Measurements from ENCODE around the gene LDLRAD4.

LDLRAD4 gene

GRCh38 chr18:13412901-13413300 is 194.3 kb downstream of the LDLRAD4 start:
- no peak for TF ChIP-seq CEBPB (IDR thresholded peaks at IDR 0.05)
- TF ChIP-seq USF1 (IDR thresholded peaks at IDR 0.05) = no peak
- TF ChIP-seq TAF1 (IDR thresholded peaks at IDR 0.05; ENCODE audit: low read depth) = no peak
- no peak for TF ChIP-seq REST (IDR thresholded peaks at IDR 0.05; ENCODE audit: low read depth)
- no peak for TF ChIP-seq EP300 (IDR thresholded peaks at IDR 0.05; ENCODE audit: borderline replicate concordance)
- no peak for TF ChIP-seq CREB1 (IDR thresholded peaks at IDR 0.05; ENCODE audit: low read depth)
- no peak for TF ChIP-seq TEAD4 (IDR thresholded peaks at IDR 0.05)
- no peak for TF ChIP-seq MAX (IDR thresholded peaks at IDR 0.05)
- no peak for TF ChIP-seq ZBTB7A (IDR thresholded peaks at IDR 0.05; ENCODE audit: low read depth)
- TF ChIP-seq FOXM1 (IDR thresholded peaks at IDR 0.05; ENCODE audit: borderline replicate concordance, low read depth) = no peak
- no peak for TF ChIP-seq RAD21 (IDR thresholded peaks at IDR 0.05; ENCODE audit: low read depth)
- TF ChIP-seq YY1 (IDR thresholded peaks at IDR 0.05; ENCODE audit: low read depth) = no peak
- TF ChIP-seq TCF12 (IDR thresholded peaks at IDR 0.05; ENCODE audit: low read depth) = no peak
- no peak for TF ChIP-seq NFIC (IDR thresholded peaks at IDR 0.05)

GRCh38 chr18:13414102-13414501 is 195.5 kb downstream of the LDLRAD4 start:
- no peak for TF ChIP-seq TEAD4 (IDR thresholded peaks at IDR 0.05)
- no peak for TF ChIP-seq EGR1 (IDR thresholded peaks at IDR 0.05)
- TF ChIP-seq CEBPB (IDR thresholded peaks at IDR 0.05) = no peak
- no peak for TF ChIP-seq EP300 (IDR thresholded peaks at IDR 0.05; ENCODE audit: borderline replicate concordance)
- no peak for TF ChIP-seq MAX (IDR thresholded peaks at IDR 0.05)
- no peak for TF ChIP-seq RAD21 (IDR thresholded peaks at IDR 0.05; ENCODE audit: low read depth)
- TF ChIP-seq YY1 (IDR thresholded peaks at IDR 0.05; ENCODE audit: low read depth) = no peak
- TF ChIP-seq REST (IDR thresholded peaks at IDR 0.05; ENCODE audit: low read depth) = no peak
- TF ChIP-seq TCF12 (IDR thresholded peaks at IDR 0.05; ENCODE audit: low read depth) = no peak
- no peak for TF ChIP-seq FOXM1 (IDR thresholded peaks at IDR 0.05; ENCODE audit: borderline replicate concordance, low read depth)
- no peak for TF ChIP-seq NFIC (IDR thresholded peaks at IDR 0.05)
- TF ChIP-seq TAF1 (IDR thresholded peaks at IDR 0.05; ENCODE audit: low read depth) = no peak
- no peak for TF ChIP-seq CREB1 (IDR thresholded peaks at IDR 0.05; ENCODE audit: low read depth)

- TF ChIP-seq YY1 (IDR thresholded peaks at IDR 0.05; ENCODE audit: low read depth) = no peak
- no peak for TF ChIP-seq CREB1 (IDR thresholded peaks at IDR 0.05; ENCODE audit: low read depth)
- TF ChIP-seq TCF12 (IDR thresholded peaks at IDR 0.05; ENCODE audit: low read depth) = no peak
- TF ChIP-seq CEBPB (IDR thresholded peaks at IDR 0.05) = no peak
- TF ChIP-seq MAX (IDR thresholded peaks at IDR 0.05) = no peak
Observed at GRCh38 chr18:13414521-13414920, 196.0 kb downstream of the LDLRAD4 start.

- TF ChIP-seq USF1 (IDR thresholded peaks at IDR 0.05) = no peak
- no peak for TF ChIP-seq NFIC (IDR thresholded peaks at IDR 0.05)
- TF ChIP-seq TCF12 (IDR thresholded peaks at IDR 0.05; ENCODE audit: low read depth) = no peak
- no peak for TF ChIP-seq RAD21 (IDR thresholded peaks at IDR 0.05; ENCODE audit: low read depth)
- TF ChIP-seq MAX (IDR thresholded peaks at IDR 0.05) = no peak
- no peak for TF ChIP-seq REST (IDR thresholded peaks at IDR 0.05; ENCODE audit: low read depth)
Observed at GRCh38 chr18:13415736-13416135, 197.2 kb downstream of the LDLRAD4 start.
